ENCODE results near the gene CEACAM3. TPM values are rescaled to one million over a fixed set of nuclear protein-coding genes. Genes with fewer than 3 reads are reported as not detected.

Gene CEACAM3
- total RNA-seq, 2 donors from 2014 or later = not detected

DNA sequence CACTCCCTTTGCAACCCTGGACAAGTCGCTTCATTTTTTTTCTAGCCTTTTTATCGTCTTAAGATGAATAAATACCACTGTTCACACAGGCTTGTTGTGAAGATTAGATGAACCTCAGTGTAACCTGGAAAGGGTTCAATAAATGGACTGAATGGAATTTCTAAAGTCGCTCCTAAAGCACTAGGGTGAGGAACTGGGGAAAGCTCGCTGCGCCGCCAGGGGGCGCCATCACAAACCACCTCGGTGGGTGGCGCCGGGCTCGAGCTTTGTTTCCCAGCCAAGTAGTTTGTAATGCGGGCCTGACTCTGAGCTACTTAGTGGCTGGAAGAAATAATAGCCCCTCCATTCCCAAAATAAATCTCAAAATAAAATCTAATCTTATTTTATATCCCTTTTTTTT lies 43.2 kb upstream of the CEACAM3 start:
- H3K27ac ChIP-seq (ENCODE audit: low read depth, low read length) = no peak overlapping the region
- no peaks in the 10 kb centered on the region for H3K4me1 Mint-ChIP-seq
- no peaks in the 10 kb centered on the region for H3K9me3 ChIP-seq (ENCODE audit: control insufficient read depth, low read length)
- H3K9ac ChIP-seq (ENCODE audit: extremely low read depth, low read length, poor library complexity, severe bottlenecking) = no peak overlapping the region
- no peaks in the 10 kb centered on the region for H3K4me1 ChIP-seq (ENCODE audit: control insufficient read depth, insufficient read depth, low read length)
- H3K36me3 ChIP-seq (ENCODE audit: control insufficient read depth, insufficient read depth, low read length) = no peaks in the 10 kb centered on the region
- H3K27me3 ChIP-seq (ENCODE audit: control insufficient read depth, insufficient read depth, low read length, poor library complexity, severe bottlenecking) = peaks cover 22% of the 10 kb centered on the region
- H3K4me3 Mint-ChIP-seq = no peak overlapping the region
- H3K27ac Mint-ChIP-seq = no peak overlapping the region
- no peak overlapping the region for H3K4me3 ChIP-seq (ENCODE audit: low read length)
- H3K27me3 Mint-ChIP-seq (ENCODE audit: insufficient read depth) = peaks cover 13% of the 10 kb centered on the region
- no peaks in the 10 kb centered on the region for H3K36me3 Mint-ChIP-seq (ENCODE audit: low read depth)
- H3K9me3 Mint-ChIP-seq = peaks cover 11% of the 10 kb centered on the region
- peak; percentile 91 for DNase-seq
- peak; percentile 89 for TF ChIP-seq CTCF (conservative IDR thresholded peaks at IDR 0.05)
- WGBS, 2 experiments (ENCODE audit: insufficient coverage in 1 of 2, insufficient read length in 1 of 2) = 0 to 19% methylated on average over 5 to 12 of the region's 12 CpGs

- no peaks in the 10 kb centered on the region for H3K36me3 Mint-ChIP-seq (ENCODE audit: low read depth)
- Histone ChIP-seq H3K4me1 (ENCODE audit: control insufficient read depth, insufficient read depth, low read length) (no peaks in the 10 kb centered on the region), H3K9me3 (ENCODE audit: control insufficient read depth, low read length) (no peaks in the 10 kb centered on the region), H3K9ac (ENCODE audit: extremely low read depth, low read length, poor library complexity, severe bottlenecking) (no peak overlapping the region), H3K27me3 (ENCODE audit: control insufficient read depth, insufficient read depth, low read length, poor library complexity, severe bottlenecking) (peaks cover 15% of the 10 kb centered on the region), H3K36me3 (ENCODE audit: control insufficient read depth, insufficient read depth, low read length) (no peaks in the 10 kb centered on the region), H3K27ac (ENCODE audit: low read depth, low read length) (no peak overlapping the region), H3K4me3 (ENCODE audit: low read length) (no peak overlapping the region)
- peak; percentile 82 for TF ChIP-seq CTCF (conservative IDR thresholded peaks at IDR 0.05)
- WGBS, 2 experiments (ENCODE audit: insufficient coverage in 1 of 2, insufficient read length in 1 of 2) = 0 to 24% methylated on average over 2 of the region's 4 CpGs
- H3K27ac Mint-ChIP-seq = no peak overlapping the region
- peaks cover 11% of the 10 kb centered on the region for H3K9me3 Mint-ChIP-seq
- H3K27me3 Mint-ChIP-seq (ENCODE audit: insufficient read depth) = peaks cover 4% of the 10 kb centered on the region
- no peaks in the 10 kb centered on the region for H3K4me1 Mint-ChIP-seq
- DNase-seq = peak; percentile 85
- H3K4me3 Mint-ChIP-seq = no peak overlapping the region
These were observed 42.4 kb upstream of the CEACAM3 start for GRCh38 chr19:41753936-41754529.

- WGBS, 2 experiments (ENCODE audit: insufficient coverage in 1 of 2, insufficient read length in 1 of 2) = 23 to 42% methylated on average over 2 to 3 of the region's 3 CpGs
- no peaks in the 10 kb centered on the region for H3K36me3 ChIP-seq (ENCODE audit: control insufficient read depth, insufficient read depth, low read length)
These were observed 41.0 kb upstream of the CEACAM3 start, which contains the start of gene CEACAM6 for GRCh38 chr19:41755328-41755913. TSS of gene CEACAM6 (plus strand) at chr19:41755530. CDS start at chr19:41755639, 109 bp downstream.

More at GRCh38 chr19:41755328-41755913, 41.0 kb upstream of the CEACAM3 start, which contains the start of gene CEACAM6:
- no peak within 1 kb of the TSS for H3K27ac Mint-ChIP-seq
- Histone ChIP-seq H3K4me1 (ENCODE audit: control insufficient read depth, insufficient read depth, low read length) (no peaks in the 10 kb centered on the region), H3K9me3 (ENCODE audit: control insufficient read depth, low read length) (no peaks in the 10 kb centered on the region), H3K27ac (ENCODE audit: low read depth, low read length) (no peak within 1 kb of the TSS), H3K9ac (ENCODE audit: extremely low read depth, low read length, poor library complexity, severe bottlenecking) (no peak within 1 kb of the TSS), H3K27me3 (ENCODE audit: control insufficient read depth, insufficient read depth, low read length, poor library complexity, severe bottlenecking) (peaks cover 27% of the 10 kb centered on the region), H3K4me3 (ENCODE audit: low read length) (no peak within 1 kb of the TSS)
- H3K4me3 Mint-ChIP-seq = no peak within 1 kb of the TSS
- H3K4me1 Mint-ChIP-seq = no peaks in the 10 kb centered on the region
- peaks cover 16% of the 10 kb centered on the region for H3K9me3 Mint-ChIP-seq
- H3K36me3 Mint-ChIP-seq (ENCODE audit: low read depth) = no peaks in the 10 kb centered on the region
- H3K27me3 Mint-ChIP-seq (ENCODE audit: insufficient read depth) = peaks cover 7% of the 10 kb centered on the region
- TF ChIP-seq CTCF (conservative IDR thresholded peaks at IDR 0.05) = no peak
- DNase-seq = peak; percentile 51
